ENCODE results near the gene SMIM35. TPM values are rescaled to one million over a fixed set of nuclear protein-coding genes. Genes with fewer than 3 reads are reported as not detected.

Gene SMIM35
- total RNA-seq, 1 experiment from 2014 or later: not detected

DNA sequence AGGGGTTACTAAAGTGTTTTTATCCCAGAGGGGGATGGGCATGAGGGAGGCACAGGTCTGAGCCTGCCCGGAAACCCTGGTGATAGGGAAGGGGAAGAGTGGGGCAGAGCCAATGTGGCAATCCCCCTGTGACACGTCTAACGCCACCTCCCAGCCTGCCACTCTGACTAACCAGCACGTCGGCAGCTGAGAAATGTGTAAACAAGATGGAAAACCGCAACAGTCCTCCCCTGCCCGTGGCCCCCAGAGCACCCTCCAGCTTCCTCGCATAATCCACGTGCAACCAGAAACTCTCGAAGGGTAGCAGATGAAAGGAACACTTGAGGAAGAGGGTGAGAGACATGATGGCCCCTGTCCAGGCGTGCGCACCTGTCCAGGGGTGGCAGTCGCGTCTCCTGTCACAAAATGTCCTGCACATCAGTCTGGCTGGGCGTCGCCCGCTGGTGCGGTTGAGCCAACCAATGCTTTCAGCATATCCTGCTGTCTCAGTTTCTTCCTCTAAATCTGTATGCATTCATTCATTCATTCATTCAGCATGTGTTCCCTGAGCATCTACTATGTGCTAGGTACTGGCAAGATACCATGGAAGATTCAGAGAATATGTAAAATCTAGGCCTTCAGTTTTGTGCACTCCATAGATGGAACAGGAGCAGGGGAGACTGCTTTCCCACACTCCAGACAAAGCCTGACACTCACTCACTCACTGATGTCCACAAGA lies 5.4 kb downstream of the SMIM35 start:
- no peaks in the 10 kb centered on the region for H3F3A ChIP-seq (ENCODE audit: low read length, unreplicated experiment)
- no peaks in the 10 kb centered on the region for H4K20me1 ChIP-seq (ENCODE audit: low read length)
- H3K79me2 ChIP-seq (ENCODE audit: low read length): no peaks in the 10 kb centered on the region
- no peaks in the 10 kb centered on the region for H3K9me3 ChIP-seq (ENCODE audit: low read length)
- intact Hi-C loops (cut with micrococcal nuclease): no loop called here
- H3K36me3 ChIP-seq (ENCODE audit: low read depth, low read length): no peaks in the 10 kb centered on the region
- TF ChIP-seq EZH2phosphoT487 (IDR thresholded peaks at IDR 0.05; ENCODE audit: borderline replicate concordance, low read length) (no peak), CTCF (conservative IDR thresholded peaks at IDR 0.05; ENCODE audit: low read depth, low read length) (no peak), EZH2 (IDR thresholded peaks at IDR 0.05; ENCODE audit: low read length, unreplicated experiment) (no peak)
- ATAC-seq (no peak), DNase-seq (no peak)
- no TSS peak for BruUV-seq (replicated peaks)
- peaks cover 10% of the 10 kb centered on the region for H3K4me1 ChIP-seq (ENCODE audit: insufficient read depth, low read length)
- ChIA-PET POLR2A (ENCODE audit: unreplicated experiment) (no interaction called here), CTCF (no interaction called here)
- no peak overlapping the region for H3K27ac ChIP-seq (ENCODE audit: low read length)
- H3K27me3 ChIP-seq (ENCODE audit: low read length): peaks cover 62% of the 10 kb centered on the region
- no peak overlapping the region for H3K9ac ChIP-seq (ENCODE audit: low read length)
- H2AFZ ChIP-seq (ENCODE audit: low read length): no peak overlapping the region
- H3K4me3 ChIP-seq (ENCODE audit: low read length): no peak overlapping the region
- no peaks in the 10 kb centered on the region for H3K9me2 ChIP-seq (replicated peaks; ENCODE audit: low read length)
- H3K4me2 ChIP-seq (ENCODE audit: low read length): no peak overlapping the region

DNA sequence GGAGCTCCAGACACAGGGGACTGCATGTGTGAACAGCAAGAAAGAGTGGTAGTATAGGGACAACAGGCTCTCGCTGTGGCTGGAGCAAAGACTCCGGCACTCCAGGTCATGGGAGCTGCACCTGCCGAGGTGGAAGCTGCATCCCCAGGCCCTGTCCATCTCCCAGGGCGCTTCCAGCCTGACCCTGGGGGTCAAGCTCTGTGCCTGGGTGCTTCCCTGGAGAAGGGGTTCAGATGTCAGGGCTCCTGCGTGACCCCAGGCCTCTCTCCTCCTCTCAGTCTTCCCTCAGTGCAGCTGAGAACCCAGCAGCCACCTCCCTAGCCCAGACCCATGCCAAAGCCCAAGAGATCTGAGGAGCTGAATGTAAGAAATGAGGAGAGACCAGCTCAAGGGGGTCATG lies 6.5 kb downstream of the SMIM35 start:
- CTCF ChIA-PET: no interaction called here
- Histone ChIP-seq H3K9ac (ENCODE audit: low read length) (no peak overlapping the region), H3K79me2 (ENCODE audit: low read length) (no peaks in the 10 kb centered on the region), H3K9me3 (ENCODE audit: low read length) (no peaks in the 10 kb centered on the region), H2AFZ (ENCODE audit: low read length) (no peak overlapping the region), H3K27me3 (ENCODE audit: low read length) (peaks cover 57% of the 10 kb centered on the region), H3K4me3 (ENCODE audit: low read length) (no peak overlapping the region), H3K4me2 (ENCODE audit: low read length) (no peak overlapping the region), H3K36me3 (ENCODE audit: low read depth, low read length) (no peaks in the 10 kb centered on the region), H3K4me1 (ENCODE audit: insufficient read depth, low read length) (peaks cover 11% of the 10 kb centered on the region), H4K20me1 (ENCODE audit: low read length) (no peaks in the 10 kb centered on the region), H3K9me2 (replicated peaks; ENCODE audit: low read length) (no peaks in the 10 kb centered on the region), H3F3A (ENCODE audit: low read length, unreplicated experiment) (no peaks in the 10 kb centered on the region), H3K27ac (ENCODE audit: low read length) (no peak overlapping the region)
- no peak for ATAC-seq
- DNase-seq: no peak
- POLR2A ChIA-PET (ENCODE audit: unreplicated experiment): no interaction called here
- TF ChIP-seq EZH2 (IDR thresholded peaks at IDR 0.05; ENCODE audit: low read length, unreplicated experiment) (no peak), EZH2phosphoT487 (IDR thresholded peaks at IDR 0.05; ENCODE audit: borderline replicate concordance, low read length) (no peak), CTCF (conservative IDR thresholded peaks at IDR 0.05; ENCODE audit: low read depth, low read length) (no peak)
- intact Hi-C loops (cut with micrococcal nuclease): no loop called here
- BruUV-seq (replicated peaks): no TSS peak

DNA sequence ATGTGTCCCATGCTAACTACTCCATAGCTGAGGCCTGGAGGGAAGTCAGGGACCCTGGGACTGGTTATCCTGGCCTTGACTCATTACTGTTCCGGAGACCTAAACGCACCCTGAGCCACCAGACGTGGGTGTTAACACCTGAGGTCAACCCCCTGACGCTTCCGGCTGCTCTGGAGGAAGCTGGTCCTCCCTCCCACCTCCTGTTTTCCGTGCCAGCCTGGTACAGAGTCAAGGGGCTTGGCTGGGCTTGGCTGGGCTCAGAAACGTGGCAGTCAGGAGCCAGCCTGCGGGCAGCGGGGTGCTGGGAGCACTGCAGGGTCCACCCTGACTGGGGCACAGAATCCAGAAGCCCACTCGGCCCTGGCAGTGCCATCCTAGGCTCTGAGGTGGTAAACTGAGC lies 7.3 kb downstream of the SMIM35 start:
- no peak for ATAC-seq
- Histone ChIP-seq H3K4me1 (ENCODE audit: insufficient read depth, low read length) (peaks cover 11% of the 10 kb centered on the region), H4K20me1 (ENCODE audit: low read length) (no peaks in the 10 kb centered on the region), H2AFZ (ENCODE audit: low read length) (no peak overlapping the region), H3K4me3 (ENCODE audit: low read length) (no peak overlapping the region), H3K9me2 (replicated peaks; ENCODE audit: low read length) (no peaks in the 10 kb centered on the region), H3K9me3 (ENCODE audit: low read length) (no peaks in the 10 kb centered on the region), H3K36me3 (ENCODE audit: low read depth, low read length) (no peaks in the 10 kb centered on the region), H3K27me3 (ENCODE audit: low read length) (peaks cover 57% of the 10 kb centered on the region), H3K79me2 (ENCODE audit: low read length) (no peaks in the 10 kb centered on the region), H3K27ac (ENCODE audit: low read length) (no peak overlapping the region), H3K4me2 (ENCODE audit: low read length) (no peak overlapping the region), H3F3A (ENCODE audit: low read length, unreplicated experiment) (no peaks in the 10 kb centered on the region), H3K9ac (ENCODE audit: low read length) (no peak overlapping the region)
- no TSS peak for BruUV-seq (replicated peaks)
- TF ChIP-seq EZH2 (IDR thresholded peaks at IDR 0.05; ENCODE audit: low read length, unreplicated experiment): no peak
- TF ChIP-seq CTCF (conservative IDR thresholded peaks at IDR 0.05; ENCODE audit: low read depth, low read length): no peak
- no peak for TF ChIP-seq EZH2phosphoT487 (IDR thresholded peaks at IDR 0.05; ENCODE audit: borderline replicate concordance, low read length)
- POLR2A ChIA-PET (ENCODE audit: unreplicated experiment): no interaction called here
- CTCF ChIA-PET: no interaction called here
- no peak for DNase-seq
- intact Hi-C loops (cut with micrococcal nuclease): no loop called here

All from PC-3 (cell line).